LNCAP (cell line): ENCODE measurements around the gene COL17A1.

Source experiments
- CTCF ChIP-seq: fragments of 450-650 bp; IDR thresholded peaks from 2 replicates; pipeline ENCODE4 v1.5.1; 2017; ENCODE audit warnings: mild to moderate bottlenecking

COL17A1 gene

DNA sequence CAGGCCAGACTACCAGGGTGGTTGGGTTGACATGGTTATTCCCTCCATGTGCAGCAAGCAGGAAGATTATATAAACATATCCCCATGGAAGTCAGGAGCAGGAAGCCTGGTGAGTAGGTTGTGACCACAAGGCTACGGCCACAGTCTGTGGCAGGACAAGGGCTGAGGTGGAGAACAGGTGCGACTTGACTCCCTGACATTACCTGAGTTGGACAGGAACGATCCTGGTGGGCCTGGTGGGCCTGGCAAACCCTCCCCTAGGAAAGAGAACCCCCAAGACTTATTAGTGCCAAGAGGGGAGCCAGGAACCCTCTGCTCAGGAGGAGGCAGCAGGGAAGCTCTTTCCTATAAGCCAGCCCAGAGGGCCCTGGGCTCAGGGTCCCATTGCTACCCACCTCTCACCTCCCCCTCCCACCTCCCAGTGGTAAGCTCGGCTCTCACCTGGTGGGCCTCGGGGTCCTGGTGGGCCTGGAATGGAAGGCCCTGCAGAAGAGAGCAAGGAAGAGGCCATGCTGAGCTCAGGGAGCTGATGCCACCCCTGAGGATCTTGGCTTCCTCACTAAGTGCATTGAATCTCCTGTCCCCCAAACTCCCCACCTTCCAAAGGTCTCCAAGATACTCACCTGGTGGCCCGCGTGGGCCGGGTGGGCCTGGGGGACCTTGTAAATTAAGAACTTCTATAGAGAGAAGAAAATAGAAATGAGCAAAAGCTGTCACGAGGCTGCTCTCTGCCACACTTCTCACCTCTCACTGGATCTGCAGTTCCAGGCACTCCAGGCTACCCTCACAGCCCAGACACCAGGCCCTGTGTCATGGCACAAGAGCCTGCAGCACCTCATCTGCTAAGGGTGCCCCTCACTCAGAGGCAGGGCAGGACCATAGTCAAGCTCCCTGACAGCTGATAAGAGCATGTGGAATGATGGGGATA lies 44.6 kb downstream of the COL17A1 start:
- no peak for TF ChIP-seq CTCF

GRCh38 chr10:104040382-104040781 lies 45.3 kb downstream of the COL17A1 start:
- no peak for TF ChIP-seq CTCF

GRCh38 chr10:104038958-104039752 lies 46.5 kb downstream of the COL17A1 start:
- TF ChIP-seq CTCF, result no peak

GRCh38 chr10:104038537-104038936 lies 47.1 kb downstream of the COL17A1 start:
- TF ChIP-seq CTCF, result no peak

DNA sequence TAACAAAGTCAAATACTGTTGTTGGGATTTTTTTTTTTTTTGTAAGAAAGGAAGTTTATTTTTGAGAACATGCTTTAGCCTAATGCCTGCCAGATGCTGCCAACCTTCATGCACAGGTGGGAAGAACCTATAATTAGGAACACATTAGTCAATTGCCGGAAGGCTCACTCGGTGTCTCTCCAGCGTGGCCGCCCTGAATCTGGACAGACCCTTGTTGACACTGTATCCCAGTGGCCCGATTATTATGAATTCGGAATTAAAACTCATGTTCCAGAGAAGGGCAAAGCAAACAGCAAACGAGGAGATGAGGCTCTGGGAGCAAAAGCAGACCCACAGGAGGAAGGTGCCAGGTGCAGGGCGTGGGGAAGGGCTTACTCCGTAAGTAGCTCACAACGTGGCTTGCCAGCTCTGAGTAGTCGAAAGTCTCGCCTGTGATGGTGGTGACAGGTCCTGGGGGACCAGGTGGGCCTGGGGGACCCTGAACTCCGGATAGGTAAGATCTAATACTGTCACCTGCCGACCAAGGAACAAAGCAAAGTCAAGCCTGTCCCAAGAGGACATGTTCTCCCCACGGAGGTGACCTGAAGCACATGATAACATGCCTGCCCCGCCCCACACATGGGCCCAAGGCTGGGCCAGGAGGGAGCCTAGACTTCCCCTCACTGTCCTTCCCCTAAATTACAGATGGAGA lies 48.3 kb downstream of the COL17A1 start:
- TF ChIP-seq CTCF, result no peak

- TF ChIP-seq CTCF, result no peak
Measured at GRCh38 chr10:104036518-104037260, 49.0 kb downstream of the COL17A1 start.

- TF ChIP-seq CTCF, result no peak
Measured at GRCh38 chr10:104036069-104036384, 49.7 kb downstream of the COL17A1 start.
